Endometrial microvascular endothelial cells (primary cell): Measurements from ENCODE around the gene HHEX. TPM values are rescaled to one million over a fixed set of nuclear protein-coding genes. Genes with fewer than 3 reads are reported as not detected.
"Not testable (repeated sequence)": the region's sequence is repeated elsewhere in the genome, so short reads cannot be mapped to it uniquely, and the experiment has no call there.

Experiments
- in situ Hi-C: cut with HindIII; loops from 2 replicates; pipeline ENCODE4 v1.10.0; 2017; ENCODE audit warnings: low sequenced_read_pairs, low pct_unique_long_range_greater_than_20kb; ENCODE audit errors: inconsistent ontology term
- total RNA-seq: library from RNA; depleted of rRNA; stranded (reverse); fragments of >200 nt; gene quantifications from one replicate; pipeline ENCODE4 v1.2.3, GENCODE V29; 2015; ENCODE audit errors: inconsistent ontology term

HHEX gene
- total RNA-seq, 1 donor from 2014 or later: 55.0 TPM

DNA sequence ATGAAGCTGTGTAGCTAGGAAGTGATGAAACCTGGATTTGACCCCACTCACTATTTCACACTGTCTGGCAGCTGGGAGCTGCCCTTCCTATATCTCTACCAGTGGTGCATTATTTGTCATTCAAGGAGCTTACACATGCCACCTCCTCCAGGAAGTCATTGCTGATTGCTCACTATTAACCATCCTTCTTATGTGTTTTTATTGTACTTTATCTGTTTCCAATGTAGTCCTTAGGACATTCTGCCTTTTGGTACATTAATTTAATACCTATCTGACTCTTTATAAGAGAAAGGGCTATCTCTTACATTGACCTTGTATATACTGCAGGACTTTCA is 31.0 kb downstream of the HHEX start:
- in situ Hi-C loops: no loop called here

DNA sequence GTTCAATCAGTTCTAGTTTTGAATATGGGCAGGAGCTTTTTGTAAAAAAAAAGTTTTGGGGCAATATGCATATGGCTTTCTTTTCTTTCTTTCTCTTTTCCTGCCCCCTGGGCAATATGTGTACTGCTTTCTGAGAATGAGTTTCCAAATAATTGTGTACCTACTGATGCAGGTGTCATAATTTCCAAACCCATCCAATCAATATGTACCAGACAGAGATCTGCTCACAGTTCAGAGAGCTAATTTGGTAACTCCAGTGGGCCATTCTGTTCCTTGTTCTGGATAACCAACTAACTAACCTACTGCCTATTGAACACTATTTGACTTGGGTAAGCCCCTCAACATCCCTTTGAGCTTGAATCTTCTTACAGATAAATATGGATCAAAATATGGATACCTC is 32.6 kb downstream of the HHEX start:
- in situ Hi-C loops: no loop called here

DNA sequence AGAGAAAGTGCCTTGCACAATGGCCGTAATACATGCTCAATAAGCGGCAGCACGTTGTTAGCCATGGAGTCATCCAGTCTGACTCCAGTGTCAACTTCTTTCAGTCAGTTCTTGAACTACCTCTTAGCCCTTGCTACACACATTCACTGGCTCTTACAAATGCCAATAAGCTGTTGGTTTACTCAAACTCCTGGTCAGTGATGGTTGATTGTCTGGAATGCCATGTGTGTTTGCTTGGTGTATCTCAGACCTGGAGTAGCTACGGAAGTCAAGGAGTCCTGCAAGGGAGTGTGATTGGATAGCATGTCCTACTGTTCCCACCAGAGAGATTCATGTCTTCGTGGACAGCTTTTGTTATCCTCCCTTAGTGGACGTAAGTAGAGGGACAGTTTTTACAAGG is 37.4 kb downstream of the HHEX start:
- in situ Hi-C loops: no loop called here

DNA sequence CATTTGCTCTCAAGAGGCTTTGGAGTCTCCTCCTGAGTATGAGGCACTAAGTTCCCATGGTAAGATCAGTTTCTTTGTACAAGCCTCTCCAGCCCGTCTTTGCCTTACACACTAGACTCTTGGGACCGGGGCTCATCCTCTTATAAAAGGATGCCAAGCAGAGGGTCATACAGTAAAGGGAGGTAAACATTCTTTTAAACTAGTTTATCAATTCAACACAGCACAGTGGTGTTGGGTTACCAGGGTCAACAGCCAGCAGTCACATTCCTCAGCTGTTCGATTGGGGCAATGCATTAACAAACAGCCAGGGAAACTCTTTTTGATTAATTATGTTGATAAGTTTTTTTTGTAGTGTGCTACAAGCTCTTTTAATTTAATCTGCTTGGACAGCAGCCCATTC is 37.8 kb downstream of the HHEX start:
- in situ Hi-C loops: no loop called here

DNA sequence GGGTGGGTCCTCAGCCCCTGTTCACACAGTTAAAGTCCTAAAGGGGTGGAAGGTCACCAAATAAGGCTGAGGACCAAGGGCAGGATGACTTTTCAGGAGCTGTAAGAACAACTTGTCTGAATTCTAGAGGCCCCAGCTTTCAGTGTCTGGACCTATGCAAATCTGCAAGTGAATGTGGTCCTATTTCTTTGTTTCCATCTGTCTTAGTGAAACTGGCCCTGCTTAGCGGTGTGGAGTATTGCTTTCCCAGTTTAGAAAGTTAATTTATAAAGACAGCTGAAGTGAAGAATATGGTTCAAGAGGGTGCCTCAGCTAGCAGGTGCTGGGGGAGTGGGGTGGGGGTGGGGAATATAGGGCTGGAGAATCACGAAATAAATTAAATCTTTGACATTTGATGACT is 40.1 kb downstream of the HHEX start:
- in situ Hi-C loops: no loop called here

DNA sequence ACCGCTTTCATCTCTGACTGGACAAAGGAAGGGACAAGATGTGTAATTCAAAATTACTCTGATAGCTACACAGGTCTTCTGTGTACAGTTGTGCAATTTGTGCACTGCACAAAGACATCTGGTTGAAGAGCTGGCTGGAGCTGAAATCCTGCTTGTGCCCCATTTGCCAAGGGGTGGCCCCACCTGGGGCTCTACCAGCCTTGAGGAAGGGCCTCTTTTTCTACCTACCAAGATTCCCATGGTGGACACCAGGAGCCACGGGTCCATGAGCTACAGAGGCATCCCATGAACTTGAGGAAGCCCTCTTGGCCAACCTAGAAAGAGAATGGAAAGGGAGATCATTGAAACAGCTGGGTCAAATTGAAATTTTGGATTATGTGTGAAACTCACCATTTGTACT is 43.2 kb downstream of the HHEX start:
- in situ Hi-C loops: no loop called here

DNA sequence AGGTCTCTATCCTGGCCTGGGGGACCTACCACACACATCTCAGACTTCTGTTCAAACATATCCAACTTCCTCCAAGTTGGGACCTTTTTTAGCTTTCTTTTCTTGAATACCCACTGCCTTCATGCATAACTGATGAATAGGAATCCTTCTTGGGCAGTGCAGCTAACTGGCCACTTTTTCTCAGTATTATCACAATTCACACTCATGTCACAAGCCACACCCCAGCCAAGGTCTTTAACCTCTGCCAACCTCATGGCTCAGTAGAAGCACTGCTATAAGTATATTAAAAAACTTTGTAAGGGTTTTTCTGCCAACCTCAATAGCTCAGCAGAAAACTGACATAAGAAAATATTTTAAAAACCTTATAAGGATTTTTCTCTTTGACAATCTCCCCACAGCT is 44.5 kb downstream of the HHEX start:
- in situ Hi-C loops: no loop called here

DNA sequence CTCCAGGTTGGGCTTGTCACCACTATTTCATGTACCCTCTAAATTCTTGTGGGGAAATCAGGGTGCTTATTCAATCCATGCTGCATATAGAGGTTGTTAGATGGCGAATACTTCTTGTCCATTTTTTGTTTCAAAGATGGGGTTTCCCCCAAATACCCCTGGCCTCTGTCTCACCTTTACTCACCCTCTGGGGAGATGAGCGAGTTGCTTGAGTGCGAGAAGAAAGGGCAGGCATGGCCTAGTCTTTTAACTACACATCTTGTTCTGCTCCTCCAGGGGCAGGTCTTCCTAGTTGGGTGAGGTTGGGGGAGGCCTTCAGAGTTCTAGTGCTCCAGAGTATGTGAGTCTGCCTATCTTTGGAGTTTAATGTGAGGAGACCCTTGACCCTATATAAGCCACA is 46.2 kb downstream of the HHEX start:
- in situ Hi-C loops: no loop called here

DNA sequence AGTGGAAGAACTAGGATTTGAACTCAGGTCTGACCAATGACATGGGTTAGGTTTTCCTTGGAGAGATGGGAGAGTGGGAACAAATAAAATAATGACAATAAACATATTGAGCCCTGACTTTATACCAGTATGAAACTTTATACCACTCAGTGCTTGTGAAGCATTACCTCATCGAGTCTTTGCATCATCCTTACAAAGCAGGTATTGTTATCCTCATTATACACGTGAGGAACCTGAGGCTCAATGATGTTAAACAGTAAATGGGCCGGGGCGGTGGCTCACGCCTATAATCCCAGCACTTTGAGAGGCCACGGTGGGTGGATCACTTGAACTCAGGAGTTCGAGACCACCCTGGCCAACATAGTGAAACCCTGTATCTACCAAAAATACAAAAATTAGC is 47.7 kb downstream of the HHEX start:
- in situ Hi-C loops: no loop called here

DNA sequence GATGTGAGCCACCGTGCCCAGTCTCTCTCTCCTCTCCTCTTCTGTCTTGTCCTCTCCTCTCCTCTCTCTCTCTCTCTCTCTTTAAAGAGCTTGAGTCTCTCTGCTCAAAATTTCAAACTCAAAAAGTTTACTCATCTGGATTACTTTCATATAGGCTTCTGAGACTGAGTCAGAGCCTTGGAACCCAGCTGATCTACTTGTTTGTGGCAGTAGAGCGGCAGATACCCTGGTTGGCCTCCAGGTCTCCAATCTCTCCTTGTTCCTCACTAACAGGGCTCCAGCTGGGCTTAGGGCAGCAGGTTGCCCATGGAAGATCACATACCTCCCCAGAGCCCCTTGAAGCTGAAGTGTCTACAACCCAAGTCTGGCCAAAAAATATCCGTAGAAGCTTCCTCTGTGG is 51.0 kb downstream of the HHEX start:
- in situ Hi-C loops: no loop called here

DNA sequence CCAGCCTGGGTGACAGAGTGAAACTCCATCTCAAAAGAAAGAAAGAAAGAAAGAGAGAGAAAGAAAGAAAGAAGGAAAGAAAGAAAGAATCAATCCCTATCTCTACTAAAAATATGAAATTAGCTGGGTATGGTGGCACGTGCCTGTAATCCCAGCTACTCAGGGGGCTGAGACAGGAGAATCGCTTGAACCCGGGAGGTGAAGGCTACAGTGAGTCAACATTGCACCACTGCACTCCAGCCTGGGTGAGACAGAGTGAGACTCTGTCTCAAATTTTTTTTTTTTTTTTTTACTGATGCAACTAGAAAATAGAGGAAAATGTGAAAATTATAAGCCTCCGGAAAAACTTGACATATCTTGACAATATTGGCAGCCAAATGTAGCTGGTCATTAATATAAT is 52.0 kb downstream of the HHEX start:
- in situ Hi-C loops: not testable (repeated sequence)

DNA sequence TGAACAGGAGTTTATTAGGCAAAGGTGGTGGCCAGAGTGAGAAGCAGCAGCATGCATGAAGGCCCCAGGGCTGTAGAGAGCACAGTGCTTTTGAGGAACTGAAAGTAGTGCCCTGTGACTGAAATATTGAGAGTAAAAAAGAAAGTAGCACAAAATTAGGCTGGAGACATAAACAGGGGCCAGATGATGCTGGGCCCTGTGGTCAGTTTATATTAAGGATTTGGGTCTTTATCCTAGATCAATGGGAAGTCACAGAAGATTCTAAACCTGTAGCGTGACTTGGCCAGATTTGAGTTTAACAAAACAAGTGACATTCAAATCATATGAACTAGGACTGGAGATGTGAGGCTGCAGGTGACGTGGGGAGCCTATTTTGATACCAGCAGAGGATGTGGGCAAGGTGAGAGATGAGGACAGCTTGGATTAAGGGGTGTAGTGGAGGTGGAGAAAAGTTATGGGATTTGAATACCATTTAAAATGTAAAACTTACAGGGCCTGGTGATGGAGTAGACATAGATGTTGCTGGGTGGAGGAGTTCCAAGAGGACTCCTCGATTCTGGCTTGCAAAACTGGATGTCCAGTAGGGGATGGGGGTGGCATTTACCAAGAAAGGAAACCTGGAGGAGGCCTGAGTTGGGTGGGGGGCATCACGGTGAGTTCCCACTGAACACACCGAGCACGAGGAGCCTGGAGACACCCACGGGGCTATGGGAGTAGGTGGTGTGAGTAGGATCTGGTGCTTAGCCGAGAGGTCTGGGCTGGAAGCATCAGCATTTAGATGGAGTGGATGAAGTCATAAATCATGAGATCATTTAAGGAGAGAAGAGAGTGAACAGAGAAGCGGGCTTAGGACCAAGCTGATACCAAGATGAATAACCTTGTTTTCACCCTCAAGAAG is 52.8 kb downstream of the HHEX start:
- in situ Hi-C loops: no loop called here

Other genes starting within 250 kb of the HHEX start
- gene IDE, start 115.9 kb upstream of the HHEX start, total RNA-seq: 37.7 TPM
- 41.3 TPM for gene KIF11, start 96.8 kb upstream of the HHEX start, total RNA-seq
- gene EXOC6, start 158.6 kb downstream of the HHEX start, total RNA-seq: 78.2 TPM